HG03064 (cell line): Measurements from ENCODE around the gene MYO3B.
"Not testable (repeated sequence)": the region's sequence is repeated elsewhere in the genome, so short reads cannot be mapped to it uniquely, and the experiment has no call there.

Source experiments
- ATAC-seq: cut with Tn5 transposase; IDR thresholded peaks from one replicate; pipeline ENCODE4 v1.9.1; 2021; ENCODE audit warnings: low read depth; ENCODE audit not compliant: unreplicated experiment

The MYO3B gene

DNA sequence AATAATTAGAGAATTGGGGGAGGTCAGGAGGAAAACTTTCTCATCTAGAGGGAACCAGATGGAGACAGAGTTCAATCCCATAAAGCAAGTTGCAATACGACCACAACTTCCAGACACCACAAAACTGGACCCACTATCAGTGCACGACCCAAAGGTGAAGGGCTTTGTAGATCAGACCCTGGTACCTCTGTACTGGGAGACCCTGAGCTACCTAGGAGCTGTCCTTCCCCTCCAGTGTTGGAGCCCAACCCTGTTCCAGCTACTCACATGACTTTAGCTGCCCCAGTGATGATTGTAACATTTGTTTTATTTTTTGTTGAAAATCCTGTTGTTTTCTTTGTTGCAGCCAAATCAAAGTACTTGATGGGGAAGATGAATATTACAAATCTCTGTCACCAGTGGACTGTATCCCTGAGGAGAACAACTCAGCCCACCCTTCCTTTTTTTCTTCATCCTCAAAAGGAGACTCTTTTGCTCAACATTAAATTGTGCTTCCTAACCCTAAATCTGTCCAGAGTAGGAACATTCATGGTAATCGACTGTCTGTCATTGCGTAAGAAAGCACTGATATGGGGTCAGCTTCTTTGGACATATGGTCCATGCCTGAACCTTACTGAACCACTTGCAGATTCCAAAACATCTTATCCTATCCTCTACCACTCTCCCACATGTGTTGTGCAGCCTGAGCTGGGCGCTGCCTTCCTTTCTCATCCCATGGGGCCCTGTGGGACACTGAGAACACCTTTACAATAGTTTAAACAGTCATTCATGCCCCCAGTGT lies 474.9 kb downstream of the MYO3B start:
- ATAC-seq = no peak

DNA sequence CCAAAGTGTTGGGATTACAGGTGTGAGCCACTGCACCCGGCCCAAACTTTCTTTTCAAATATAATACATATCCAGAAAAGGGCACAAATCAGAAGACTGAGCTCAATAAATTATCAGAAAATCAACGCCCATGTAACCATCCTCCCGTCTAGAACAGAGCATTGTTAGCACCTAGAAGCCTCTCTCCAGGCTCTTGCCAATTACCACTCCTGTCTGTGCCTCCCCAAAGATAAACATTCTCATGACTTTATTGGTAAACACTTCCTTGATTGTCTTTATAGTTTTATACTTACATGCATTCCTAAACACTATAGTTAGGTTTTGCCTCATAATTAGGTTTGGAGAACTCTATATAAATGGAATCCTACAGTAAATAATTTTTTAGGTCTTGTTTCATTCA lies 478.7 kb downstream of the MYO3B start:
- no peak for ATAC-seq

DNA sequence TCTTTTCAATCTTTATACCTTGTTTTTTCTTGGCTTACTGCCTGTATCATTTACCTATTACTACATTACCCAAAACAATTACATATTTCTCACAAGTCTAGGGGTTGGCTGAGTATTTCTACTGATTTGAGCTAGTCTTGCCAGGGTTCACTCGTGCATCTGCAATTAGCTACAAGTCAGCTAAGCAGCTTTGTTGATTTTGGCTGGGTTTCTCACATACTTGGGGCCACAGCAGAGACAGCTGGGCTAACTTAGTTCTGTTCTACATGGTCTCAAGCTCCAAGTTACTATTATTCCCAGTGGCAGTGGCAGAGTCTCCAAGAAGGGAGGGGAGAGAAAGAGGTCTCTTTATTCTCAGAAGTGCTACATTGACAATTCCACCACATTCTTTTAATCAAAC lies 482.5 kb downstream of the MYO3B start:
- no peak for ATAC-seq

DNA sequence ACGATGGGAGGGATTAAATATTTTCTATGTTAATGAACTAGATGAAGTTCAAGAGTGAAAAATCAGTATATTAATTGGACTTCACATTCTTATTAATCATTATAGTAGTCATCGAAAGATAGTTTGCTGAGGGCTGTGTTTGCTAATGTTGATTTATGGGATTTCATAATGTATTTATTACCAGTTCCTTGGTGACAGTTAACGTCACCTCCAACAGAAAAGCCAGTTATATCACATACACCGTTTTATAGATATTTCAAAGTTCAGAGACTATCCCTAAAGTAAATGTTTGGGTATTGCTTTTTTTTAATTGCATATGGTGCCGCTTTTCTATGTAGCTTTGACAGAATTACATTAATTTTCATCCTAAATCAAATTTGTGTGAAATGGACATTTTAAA lies 487.8 kb downstream of the MYO3B start:
- no peak for ATAC-seq

DNA sequence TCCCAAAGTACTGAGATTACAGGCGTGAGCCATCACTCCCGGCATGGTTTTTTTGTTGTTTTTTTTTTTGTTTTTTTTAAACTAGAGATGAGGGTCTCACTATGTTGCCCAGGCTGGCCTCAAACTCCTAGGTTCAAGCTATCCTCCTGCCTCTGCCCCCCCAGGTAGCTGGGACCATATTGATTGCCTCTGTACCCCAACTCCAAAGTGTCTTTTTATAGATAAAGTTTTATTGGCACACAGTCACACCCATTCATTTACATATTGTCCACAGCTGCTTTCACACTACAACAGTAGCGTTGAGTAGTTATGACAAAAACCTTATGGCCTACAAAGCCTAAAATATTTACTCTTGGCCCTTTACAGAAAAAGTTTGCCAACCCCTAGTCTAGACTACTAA lies 492.0 kb downstream of the MYO3B start:
- no peak for ATAC-seq

DNA sequence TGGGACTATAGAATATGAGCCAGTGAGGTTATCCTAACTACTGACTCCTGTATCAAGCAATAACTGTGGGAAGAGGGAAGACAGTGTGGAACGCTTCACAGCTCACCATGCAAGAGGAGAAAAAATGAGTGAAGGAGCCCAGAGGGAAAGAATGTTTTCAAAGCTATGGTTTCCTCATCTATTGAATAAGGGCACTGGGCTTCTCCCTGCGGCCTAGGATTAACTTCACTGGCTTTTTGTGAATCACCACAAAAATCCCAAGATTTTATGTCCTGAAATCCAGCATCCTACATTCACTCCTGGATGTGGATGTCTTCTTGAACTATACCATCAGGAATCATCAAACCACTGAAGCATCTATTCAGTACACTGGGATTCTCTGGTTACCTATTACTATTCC lies 492.7 kb downstream of the MYO3B start:
- no peak for ATAC-seq

DNA sequence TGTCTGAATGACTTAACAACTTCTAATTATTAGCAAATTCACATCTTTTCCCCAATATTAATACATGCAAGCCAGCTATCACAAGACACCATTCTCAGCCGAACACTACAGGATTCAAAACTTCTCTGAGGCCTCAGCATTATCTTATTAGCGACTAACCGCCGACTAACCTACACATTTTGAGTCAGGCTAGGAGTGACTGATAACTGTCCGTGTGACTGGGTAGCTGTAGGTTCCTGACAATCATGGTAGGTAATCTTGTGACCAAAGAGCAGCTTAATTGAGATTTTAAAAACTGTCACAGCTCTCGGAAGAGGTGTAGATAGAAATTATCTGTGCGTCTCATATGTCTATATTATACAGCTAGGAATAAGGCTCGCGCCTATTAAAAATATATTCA lies 493.1 kb downstream of the MYO3B start:
- ATAC-seq = no peak

DNA sequence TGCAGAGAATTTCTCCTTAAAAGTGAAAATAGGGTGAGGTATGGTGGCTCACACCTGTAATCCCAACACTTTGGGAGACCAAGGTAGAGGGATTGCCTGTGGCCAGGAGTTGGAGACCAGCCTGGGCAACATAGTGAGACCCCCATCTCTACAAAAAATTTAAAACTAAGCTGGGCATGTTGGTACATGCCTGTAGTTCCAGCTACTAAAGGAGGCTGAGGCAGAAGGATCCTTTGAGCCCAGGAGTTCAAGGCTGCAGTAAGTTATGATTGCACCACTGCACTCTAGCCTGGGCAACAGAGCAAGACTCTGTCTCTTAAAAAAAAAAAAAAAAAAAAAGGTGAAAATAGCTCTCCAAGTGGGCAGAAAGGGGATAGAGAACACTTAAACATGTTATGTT lies 496.3 kb downstream of the MYO3B start:
- ATAC-seq = not testable (repeated sequence)

DNA sequence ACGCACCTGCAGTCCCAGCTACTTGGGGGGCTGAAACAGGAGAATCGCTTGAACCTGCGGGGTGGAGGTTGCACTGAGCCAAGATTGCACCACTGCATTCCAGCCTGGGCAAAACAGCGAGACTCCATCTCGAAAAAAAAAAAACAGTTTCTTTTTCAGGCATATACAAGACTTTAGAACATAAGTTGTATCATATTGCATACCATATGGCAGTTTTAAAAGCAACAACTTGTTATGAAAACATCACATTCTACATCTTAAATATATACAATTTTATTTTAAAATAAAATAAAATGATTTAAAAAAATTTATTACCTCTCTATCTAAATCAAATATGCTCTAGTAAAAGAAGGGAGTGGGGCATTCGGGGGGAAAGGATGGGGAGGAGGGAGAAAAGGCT lies 497.8 kb downstream of the MYO3B start:
- no peak for ATAC-seq

DNA sequence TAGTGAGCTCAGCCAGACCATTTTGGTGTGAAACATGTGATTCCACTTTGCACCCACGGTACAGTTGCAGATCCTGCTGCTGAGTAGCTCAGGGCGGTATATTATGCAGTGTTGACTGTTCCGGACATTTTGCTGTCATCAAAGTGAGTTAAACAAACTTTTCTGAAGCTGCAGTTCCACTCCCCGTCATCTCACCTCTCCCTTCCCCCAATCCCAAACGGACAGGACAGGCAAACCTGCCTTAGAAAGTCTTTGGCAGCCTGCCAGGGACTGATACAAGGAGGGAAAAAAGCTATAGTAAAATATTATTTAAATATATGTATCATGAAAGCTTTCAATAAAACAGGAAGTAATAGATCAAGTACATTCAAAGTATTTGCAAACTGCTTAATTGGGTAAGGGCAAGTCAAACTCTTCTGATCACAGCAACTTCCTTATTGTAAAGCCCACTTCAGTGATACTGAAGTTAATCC lies 501.7 kb downstream of the MYO3B start:
- no peak for ATAC-seq

DNA sequence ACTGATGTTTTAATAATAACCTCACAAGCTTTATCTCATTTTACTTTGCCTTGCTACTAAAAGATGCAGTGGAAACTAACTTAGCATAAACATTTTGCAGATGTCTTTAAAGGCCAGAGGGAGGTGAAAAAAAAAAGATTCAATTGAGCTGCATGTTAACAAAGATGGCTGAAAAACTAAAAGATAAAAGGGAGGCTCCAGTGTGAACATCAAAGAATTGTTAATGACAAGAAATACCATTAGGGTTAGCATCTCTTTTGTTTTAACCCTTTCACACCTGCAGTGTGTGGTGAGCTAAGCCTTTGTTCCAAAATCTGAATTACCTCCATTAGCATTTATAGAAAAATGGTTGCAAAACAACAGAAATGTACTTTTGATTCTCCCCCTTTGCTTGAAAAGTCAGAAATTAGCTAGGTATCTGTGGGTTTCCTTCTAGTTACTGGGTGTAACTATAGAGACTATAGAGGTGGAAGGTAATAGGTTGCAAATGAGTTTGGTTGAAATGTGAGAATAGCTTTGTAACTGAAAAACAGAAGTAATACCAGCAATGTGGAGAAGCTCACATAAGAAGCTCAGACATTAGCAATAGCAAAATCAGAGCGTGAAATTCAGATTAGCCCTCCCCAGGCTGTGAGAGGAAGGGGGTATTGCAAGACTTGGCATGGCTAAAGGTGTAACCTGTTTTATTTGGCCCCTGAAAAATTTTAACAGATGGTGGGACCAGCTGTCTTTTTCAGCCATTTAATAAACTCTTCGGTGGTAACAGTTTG lies 502.4 kb downstream of the MYO3B start:
- ATAC-seq = no peak

DNA sequence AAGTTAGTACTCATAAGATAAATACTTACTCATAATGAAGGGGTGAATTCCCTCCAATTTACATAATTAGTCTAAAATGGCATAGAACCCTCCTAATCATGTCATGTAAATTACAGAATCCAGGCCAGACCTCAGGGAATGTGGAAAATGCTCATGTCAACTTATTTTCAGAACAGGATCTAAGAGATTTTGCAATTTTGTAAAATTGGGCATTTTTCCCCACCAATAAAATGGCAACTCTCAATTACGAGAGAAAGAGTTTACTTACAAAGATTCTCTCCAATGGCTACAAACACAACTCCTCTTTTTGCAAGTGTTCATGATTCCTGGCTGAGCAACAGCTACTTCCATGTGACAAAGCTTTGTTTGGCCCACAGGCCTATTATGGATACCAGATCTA lies 503.4 kb downstream of the MYO3B start:
- no peak for ATAC-seq

DNA sequence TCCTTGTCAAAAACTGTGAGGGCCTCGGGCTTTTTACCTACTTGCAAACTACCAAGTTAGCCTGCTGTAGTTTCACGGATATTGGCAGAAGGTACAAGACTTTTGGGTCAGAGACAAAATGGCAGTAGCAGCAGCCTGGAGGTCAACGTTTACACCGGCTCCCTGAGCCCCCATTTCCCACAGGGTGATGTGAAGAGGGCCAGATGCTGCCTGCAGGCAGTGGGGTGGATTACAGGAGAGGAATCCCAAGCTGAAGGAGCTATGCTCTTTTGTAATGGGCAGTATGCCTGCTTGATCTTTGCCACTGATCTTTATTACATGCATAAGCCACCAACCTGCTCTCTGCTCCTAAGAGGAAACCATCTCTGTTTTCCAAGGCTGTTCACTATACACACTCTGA lies 507.6 kb downstream of the MYO3B start:
- ATAC-seq = no peak

DNA sequence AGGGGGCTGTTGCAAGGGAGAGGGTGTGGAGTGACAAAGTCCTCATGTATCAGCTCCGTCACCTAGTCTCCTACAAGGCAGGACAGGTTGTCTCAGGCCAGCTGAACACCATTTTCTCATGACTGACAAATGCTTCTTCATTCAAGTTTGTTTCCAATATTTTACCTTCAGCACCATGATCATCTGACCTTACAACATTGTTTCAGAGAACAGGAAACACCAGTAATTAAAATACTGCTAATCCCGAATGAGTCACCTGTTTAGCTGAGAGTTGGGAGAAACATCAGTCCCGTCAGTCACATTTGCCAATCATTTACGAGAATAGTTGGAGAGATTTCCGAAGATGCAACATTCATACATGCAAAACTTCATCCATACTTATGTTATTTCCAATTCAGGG lies 511.5 kb downstream of the MYO3B start:
- ATAC-seq = no peak

DNA sequence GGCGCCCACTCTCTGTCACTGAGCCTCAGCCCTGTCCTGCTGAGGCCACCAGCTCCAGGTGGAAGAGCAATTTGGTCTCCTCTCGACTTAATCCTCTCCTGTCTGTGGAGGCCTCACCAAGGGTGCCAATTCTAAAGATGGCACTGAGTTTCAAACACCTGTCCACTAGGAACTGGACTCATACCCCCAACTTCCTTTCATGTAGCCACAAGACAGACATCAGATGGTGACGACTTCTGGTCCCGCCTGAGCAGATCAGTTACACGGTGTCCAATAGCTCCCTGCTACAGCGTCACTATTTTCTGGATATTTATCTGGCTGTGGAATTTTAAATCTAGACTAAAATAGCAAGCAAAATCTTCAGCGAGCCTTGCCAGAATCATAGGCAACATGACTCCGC lies 512.7 kb downstream of the MYO3B start:
- no peak for ATAC-seq

DNA sequence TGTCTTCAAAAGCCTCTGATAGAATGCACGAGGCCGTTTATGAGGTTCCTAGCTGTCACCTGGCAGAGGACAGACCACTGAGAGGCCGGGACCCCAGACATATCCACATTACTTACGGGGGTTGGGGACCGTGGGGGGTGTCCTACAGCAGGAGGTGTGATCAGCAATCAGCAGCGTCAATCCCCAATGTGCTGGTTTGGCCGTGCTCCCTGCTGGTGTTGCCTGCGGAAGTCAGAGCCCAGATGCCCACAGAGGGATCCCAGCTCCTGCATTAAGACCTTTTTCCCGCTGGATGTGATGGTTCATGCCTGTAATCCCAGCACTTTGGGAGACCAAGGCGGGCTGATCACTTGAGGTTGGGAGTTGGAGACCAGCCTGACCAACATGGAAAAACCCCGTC lies 516.4 kb downstream of the MYO3B start:
- no peak for ATAC-seq

DNA sequence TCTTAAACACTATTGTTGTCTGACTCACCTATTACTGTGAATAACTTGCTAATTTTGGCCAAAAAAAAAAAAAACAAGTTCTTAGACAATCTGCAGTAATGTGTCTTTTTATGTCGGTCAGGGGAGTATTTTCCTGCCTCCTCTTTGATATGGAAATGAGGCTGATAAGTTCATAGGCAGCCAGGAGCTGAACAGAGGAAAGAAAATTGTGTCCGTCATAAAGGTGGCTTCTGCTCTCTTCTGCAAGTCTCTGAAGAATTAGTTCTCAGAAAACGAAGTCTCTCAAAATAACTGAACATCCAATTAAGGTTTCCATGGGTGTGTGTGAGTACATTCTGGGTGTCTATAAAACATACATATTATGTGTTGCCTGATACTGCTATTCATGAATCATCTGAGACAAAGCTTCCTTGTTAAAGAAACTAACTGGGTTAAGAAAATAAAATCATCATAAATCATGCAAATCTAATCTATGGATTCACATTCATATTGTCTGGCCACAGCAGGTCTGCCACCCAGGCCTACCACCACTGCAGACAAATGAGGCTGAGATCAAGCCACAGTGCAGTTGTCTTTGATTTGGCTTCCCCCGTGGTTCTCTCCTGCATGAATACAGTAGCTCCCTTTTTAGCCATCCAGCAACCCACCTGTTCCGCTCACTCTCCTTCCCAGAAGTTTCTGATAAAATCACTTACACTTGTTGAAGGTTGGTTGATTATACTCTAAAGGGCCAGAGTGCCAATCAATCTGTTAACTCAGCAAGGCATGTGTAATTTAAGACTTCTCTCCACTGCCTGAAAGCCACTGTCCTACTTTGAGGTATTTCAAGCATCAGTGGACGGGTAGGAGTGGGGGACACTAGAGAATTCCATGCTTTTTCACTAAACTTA lies 517.8 kb downstream of the MYO3B start:
- no peak for ATAC-seq

DNA sequence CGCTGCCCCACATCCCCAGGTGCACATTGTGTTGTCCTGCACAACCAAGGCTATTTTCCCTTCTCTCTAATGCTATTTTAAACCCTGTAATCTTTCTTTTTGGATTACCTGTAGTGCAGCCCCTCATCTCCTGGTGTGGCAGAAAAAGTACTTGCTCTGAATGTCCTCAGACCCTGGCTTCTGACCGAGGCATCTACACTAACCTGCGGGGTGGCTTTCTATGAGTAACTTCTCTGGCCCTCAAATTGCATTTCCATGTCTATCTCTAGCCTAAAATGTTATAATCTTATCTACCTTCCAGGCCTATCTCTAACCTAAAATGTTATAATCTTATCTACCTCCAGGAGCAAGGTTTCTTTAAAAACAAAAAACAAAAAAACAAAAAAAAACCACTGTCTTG lies 519.0 kb downstream of the MYO3B start:
- ATAC-seq = no peak

DNA sequence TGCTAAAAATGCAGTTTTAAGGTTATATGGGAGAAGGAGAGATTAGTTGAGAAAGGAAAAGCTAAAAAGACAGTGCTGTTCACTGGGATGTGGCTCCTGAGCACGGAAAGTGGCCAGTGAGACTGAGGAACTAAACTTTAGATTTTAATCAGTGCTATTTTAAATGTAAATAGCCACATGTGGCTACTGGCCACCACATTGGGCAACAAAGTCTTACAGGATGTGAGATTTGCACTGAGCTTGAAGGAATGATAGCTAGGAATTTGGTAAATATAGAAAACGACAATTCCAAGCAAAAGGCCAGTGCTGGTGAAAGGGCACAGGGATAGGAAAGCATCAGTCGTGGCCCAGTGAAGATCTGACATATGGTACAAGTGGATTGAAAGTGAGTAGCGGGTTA lies 523.1 kb downstream of the MYO3B start:
- no peak for ATAC-seq

DNA sequence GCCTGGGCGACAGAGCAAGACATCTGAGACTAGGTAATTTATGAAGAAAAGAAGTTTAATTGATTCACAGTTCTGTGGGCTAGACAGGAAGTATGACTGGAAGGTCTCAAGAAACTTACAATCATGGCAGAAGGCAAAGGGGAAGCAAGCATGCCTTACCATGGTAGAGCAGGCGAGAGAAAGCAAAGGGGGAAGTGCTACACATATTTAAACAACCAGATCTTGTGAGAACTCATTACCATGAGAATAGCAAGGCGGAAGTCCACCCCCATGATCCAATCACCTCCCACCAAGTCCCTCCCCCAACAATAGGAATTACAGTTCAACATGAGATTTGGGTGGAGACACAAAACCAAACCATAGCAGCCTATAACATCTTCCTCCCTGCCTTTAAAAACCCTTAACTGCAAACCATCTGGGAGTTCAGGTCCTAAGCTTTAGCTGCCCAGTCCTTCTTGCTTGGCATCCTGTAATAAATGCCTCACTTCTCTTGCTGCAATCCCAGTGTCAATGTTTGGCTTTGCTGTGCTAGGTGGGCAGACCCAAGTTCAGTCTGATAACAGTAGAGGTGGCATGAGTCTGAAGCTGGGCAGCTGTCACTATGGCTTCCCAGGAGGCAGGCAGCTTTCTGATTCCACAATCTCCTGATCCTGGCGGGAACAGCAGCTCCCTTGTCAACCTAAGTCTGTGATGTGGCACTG lies 526.0 kb downstream of the MYO3B start:
- no peak for ATAC-seq
